GM21526 (cell line): ENCODE data around the gene LMTK3.
A peak's percentile ranks its signal among the peaks of the same experiment; 100 is the strongest.

Source experiments
- ATAC-seq: cut with Tn5 transposase; IDR thresholded peaks from one replicate; pipeline ENCODE4 v1.9.1; 2021; ENCODE audit warnings: moderate library complexity; ENCODE audit not compliant: unreplicated experiment, low FRiP score

Gene LMTK3

GRCh38 chr19:48508729-48509411 lies 2.8 kb downstream of the LMTK3 start:
- ATAC-seq: no peak

- ATAC-seq: no peak
Measured at GRCh38 chr19:48507911-48508439, 3.7 kb downstream of the LMTK3 start.

- no peak for ATAC-seq
Measured at GRCh38 chr19:48506138-48506733, 5.4 kb downstream of the LMTK3 start.

- ATAC-seq: no peak
Measured at GRCh38 chr19:48502350-48503018, 9.2 kb downstream of the LMTK3 start.

GRCh38 chr19:48501494-48502349 lies 9.9 kb downstream of the LMTK3 start:
- ATAC-seq: no peak

GRCh38 chr19:48500830-48501493 lies 10.7 kb downstream of the LMTK3 start:
- no peak for ATAC-seq

- ATAC-seq: no peak
Measured at GRCh38 chr19:48499316-48500090, 12.1 kb downstream of the LMTK3 start.

GRCh38 chr19:48498595-48499311 lies 12.9 kb downstream of the LMTK3 start:
- ATAC-seq: no peak

- no peak for ATAC-seq
Measured at GRCh38 chr19:48497728-48498594, 13.7 kb downstream of the LMTK3 start.

- ATAC-seq: no peak
Measured at GRCh38 chr19:48496959-48497727, 14.5 kb downstream of the LMTK3 start.

- ATAC-seq: no peak
Measured at GRCh38 chr19:48495396-48495795, 16.2 kb downstream of the LMTK3 start.

- ATAC-seq: no peak
Measured at GRCh38 chr19:48493718-48494401, 17.8 kb downstream of the LMTK3 start.

GRCh38 chr19:48492925-48493717 lies 18.5 kb downstream of the LMTK3 start:
- ATAC-seq: peak; percentile 53

- no peak for ATAC-seq
Measured at GRCh38 chr19:48491793-48492123, 19.9 kb downstream of the LMTK3 start.

- no peak for ATAC-seq
Measured at GRCh38 chr19:48490981-48491792, 20.4 kb downstream of the LMTK3 start.
